Fibroblast of mammary gland (primary cell): ENCODE results near the gene SPRED1.
"Not testable (repeated sequence)": the region's sequence is repeated elsewhere in the genome, so short reads cannot be mapped to it uniquely, and the experiment has no call there.

ENCODE experiments used
- DNase-seq: peaks from one replicate; pipeline ENCODE4 v3.0.0-alpha.2; 2010; ENCODE audit warnings: low read depth
- H3K4me3 ChIP-seq: 2 replicates; pipeline ENCODE4 v1.5.1; 2011; ENCODE audit warnings: low read depth, mild to moderate bottlenecking, low read length, moderate library complexity; ENCODE audit not compliant: control insufficient read depth
- CTCF ChIP-seq: conservative IDR thresholded peaks from 2 replicates; pipeline ENCODE4 v1.5.1; 2011; ENCODE audit warnings: low read depth, low read length, inconsistent platforms; ENCODE audit not compliant: control insufficient read depth, insufficient read depth

SPRED1 gene

GRCh38 chr15:38274135-38274534, 21.5 kb downstream of the SPRED1 start:
- no peak overlapping the region for H3K4me3 ChIP-seq
- TF ChIP-seq CTCF = no peak
- DNase-seq = no peak

- TF ChIP-seq CTCF = no peak
- peak; percentile 56 for DNase-seq
- H3K4me3 ChIP-seq = no peak overlapping the region
Observed at GRCh38 chr15:38275959-38276358, 23.3 kb downstream of the SPRED1 start.

- not testable (repeated sequence) for DNase-seq, H3K4me3 ChIP-seq
Observed at GRCh38 chr15:38277281-38277680, 24.6 kb downstream of the SPRED1 start.

- H3K4me3 ChIP-seq = no peak overlapping the region
- no peak for TF ChIP-seq CTCF
- DNase-seq = no peak
Observed at GRCh38 chr15:38281031-38281430, 28.4 kb downstream of the SPRED1 start.

GRCh38 chr15:38283010-38283409, 30.4 kb downstream of the SPRED1 start:
- no peak overlapping the region for H3K4me3 ChIP-seq
- TF ChIP-seq CTCF = no peak

GRCh38 chr15:38285456-38285855, 32.8 kb downstream of the SPRED1 start:
- no peak overlapping the region for H3K4me3 ChIP-seq
- no peak for DNase-seq
- TF ChIP-seq CTCF = no peak

More at GRCh38 chr15:38283010-38283409, 30.4 kb downstream of the SPRED1 start:
- DNase-seq = no peak

- no peak for TF ChIP-seq CTCF
- no peak overlapping the region for H3K4me3 ChIP-seq
- no peak for DNase-seq
Observed at GRCh38 chr15:38294126-38294525, 41.5 kb downstream of the SPRED1 start.
